Endothelial cell of umbilical vein (primary cell): Measurements from ENCODE around the gene VTI1A. TPM values are rescaled to one million over a fixed set of nuclear protein-coding genes. Genes with fewer than 3 reads are reported as not detected.

ENCODE experiments used
- BruUV-seq: library from RNA; stranded (reverse); fragments of 400-500 nt; replicated peaks from 2 replicates; lab custom pipeline; 2021; lab: Mats Ljungman, UMichigan
- CTCF ChIA-PET: fragments of 300-600, 350-600 bp; sonication (Branson Sonifier 250); formaldehyde crosslinking; loops from one replicate; lab custom pipeline; 2021; ENCODE audit warnings: antibody characterized with exemption, inconsistent platforms; lab: Charles Lee
- POLR2A ChIA-PET: fragments of 300-600, 350-600 bp; sonication (Branson Sonifier 250); formaldehyde crosslinking; loops from one replicate; lab custom pipeline; 2021; ENCODE audit warnings: antibody characterized with exemption, inconsistent platforms; lab: Charles Lee
- DNase-seq: peaks from one replicate; pipeline ENCODE4 v3.0.0-alpha.2; 2011; ENCODE audit warnings: low read depth, low spot score
- FAIRE-seq: peaks from 2 replicates; lab custom pipeline; 2011; peaks lifted over from hg19 to GRCh38; lab: Jason Lieb, UNC
- H2AFZ ChIP-seq: 2 replicates; pipeline ENCODE4 v1.6.0; 2012; ENCODE audit warnings: low read depth, low read length, control low read depth, inconsistent platforms
- H3K27ac ChIP-seq: 2 replicates; pipeline ENCODE4 v1.5.1; 2011; ENCODE audit warnings: low read depth, mild to moderate bottlenecking, control low read depth, low read length, moderate library complexity; ENCODE audit not compliant: insufficient read depth
- H3K27me3 ChIP-seq, 2 experiments: 2 replicates each; pipeline versions ENCODE4 v1.6.0 to v1.6.1; 2011; ENCODE audit warnings: low read length in 2 of 2, mixed read lengths in 1 of 2; ENCODE audit not compliant: control insufficient read depth in 2 of 2, insufficient read depth in 2 of 2
- H3K36me3 ChIP-seq, 2 experiments: 2 replicates in 1 of 2; 3 replicates in 1 of 2; pipeline ENCODE4 v1.5.1; 2011; ENCODE audit warnings: low read length in 2 of 2, mild to moderate bottlenecking in 1 of 2, moderate library complexity in 1 of 2; ENCODE audit not compliant: control insufficient read depth in 2 of 2, insufficient read depth in 2 of 2; ENCODE audit errors: extremely low read depth in 1 of 2
- H3K4me1 ChIP-seq: 3 replicates; pipeline ENCODE4 v1.5.1; 2011; ENCODE audit warnings: mild to moderate bottlenecking, low read length; ENCODE audit not compliant: control insufficient read depth, insufficient read depth; ENCODE audit errors: extremely low read depth
- H3K4me2 ChIP-seq: 2 replicates; pipeline ENCODE4 v1.6.1; 2011; ENCODE audit warnings: low read length, control low read depth, mixed read lengths; ENCODE audit not compliant: insufficient read depth
- H3K4me3 ChIP-seq, 3 experiments: fragments of 200-600 bp in 1 of 3; sonication (generic), shearing (Covaris generic) in 1 of 3; replicated peaks in 1 of 3; 2 replicates each; pipeline ENCODE4 v1.5.1; 2011 to 2016; ENCODE audit warnings: control low read depth in 3 of 3, low read length in 3 of 3, mild to moderate bottlenecking in 2 of 3, inconsistent platforms in 1 of 3, low read depth in 1 of 3, moderate library complexity in 1 of 3; ENCODE audit not compliant: insufficient read depth in 1 of 3
- H3K79me2 ChIP-seq: 2 replicates; pipeline ENCODE4 v1.6.0; 2012; ENCODE audit warnings: low read length, inconsistent platforms; ENCODE audit not compliant: control insufficient read depth, insufficient read depth
- H3K9ac ChIP-seq: replicated peaks from 2 replicates; pipeline ENCODE3; 2011; ENCODE audit warnings: low read length, control low read depth; ENCODE audit not compliant: insufficient read depth; ENCODE audit errors: extremely low read depth
- H3K9me1 ChIP-seq: replicated peaks from 3 replicates; pipeline ENCODE4 v1.6.0; 2011; ENCODE audit warnings: mild to moderate bottlenecking, low read length; ENCODE audit not compliant: control insufficient read depth, insufficient read depth; ENCODE audit errors: extremely low read depth
- H3K9me3 ChIP-seq: replicated peaks from 2 replicates; pipeline ENCODE4 v1.5.1; 2012; ENCODE audit warnings: low read length, inconsistent platforms; ENCODE audit not compliant: control insufficient read depth, insufficient read depth
- H4K20me1 ChIP-seq: replicated peaks from 2 replicates; pipeline ENCODE3; 2011; ENCODE audit warnings: mild to moderate bottlenecking, low read length; ENCODE audit not compliant: control insufficient read depth, insufficient read depth; ENCODE audit errors: extremely low read depth
- EZH2 ChIP-seq: IDR thresholded peaks from 2 replicates; pipeline ENCODE4 v1.6.1; 2012; ENCODE audit warnings: borderline replicate concordance, low read depth, mild to moderate bottlenecking, moderate library complexity, low read length, inconsistent platforms; ENCODE audit not compliant: severe bottlenecking
- FOS ChIP-seq: IDR thresholded peaks from 2 replicates; pipeline ENCODE4 v1.6.1; 2011; ENCODE audit warnings: mild to moderate bottlenecking, low read length, moderate library complexity, borderline replicate concordance; ENCODE audit not compliant: insufficient read depth
- JUN ChIP-seq: IDR thresholded peaks from 2 replicates; pipeline ENCODE4 v1.6.1; 2011; ENCODE audit warnings: borderline replicate concordance, low read depth; ENCODE audit not compliant: insufficient read length, insufficient read depth
- MYC ChIP-seq: IDR thresholded peaks from one replicate; pipeline ENCODE4 v1.6.1; 2011; ENCODE audit warnings: mild to moderate bottlenecking, low read depth, low read length
- POLR2A ChIP-seq: IDR thresholded peaks from 2 replicates; pipeline ENCODE4 v1.6.1; 2012; ENCODE audit warnings: low read depth, mild to moderate bottlenecking, control low read depth, low read length
- POLR2AphosphoS5 ChIP-seq: IDR thresholded peaks from 2 replicates; pipeline ENCODE4 v1.6.1; 2012; ENCODE audit warnings: low read depth, mild to moderate bottlenecking, control low read depth, low read length, moderate library complexity; ENCODE audit not compliant: insufficient read depth
- dilution Hi-C: fragments of 300-500 bp; cut with MboI; formaldehyde crosslinking; loops from one replicate; pipeline ENCODE4 v1.15.0; 2019; ENCODE audit warnings: low sequenced_read_pairs; ENCODE audit not compliant: extremely low pct_ligation_motif_present
- intact Hi-C: fragments of 100-400 bp; cut with micrococcal nuclease; formaldehyde crosslinking; loops from one replicate; pipeline ENCODE4 v1.10.0; 2022
- polyA plus RNA-seq, 4 experiments: library from polyadenylated mRNA; depleted of rRNA in 3 of 4; stranded (reverse) in 3 of 4; unstranded in 1 of 4; fragments of >200 nt; gene quantifications; 2 replicates each; pipeline versions ENCODE4 v1.2.1 to v1.2.3, GENCODE V29; 2011 to 2012; ENCODE audit warnings: missing spikeins in 1 of 4
- total RNA-seq: library from RNA; stranded (reverse); gene quantifications from 2 replicates; pipeline ENCODE4 v1.2.3, GENCODE V29; 2021
- TF ChIP-seq, protein P1 (sequence below): IDR thresholded peaks from 2 replicates; pipeline ENCODE4 v1.6.1; 2011; ENCODE audit not compliant: insufficient read depth, insufficient read length

The VTI1A gene
- total and polyA plus RNA-seq, 2 donors (not counting 3 experiments of a cell fraction or from before 2014, with no cell fraction given), result 10.8 to 35.6 TPM

DNA sequence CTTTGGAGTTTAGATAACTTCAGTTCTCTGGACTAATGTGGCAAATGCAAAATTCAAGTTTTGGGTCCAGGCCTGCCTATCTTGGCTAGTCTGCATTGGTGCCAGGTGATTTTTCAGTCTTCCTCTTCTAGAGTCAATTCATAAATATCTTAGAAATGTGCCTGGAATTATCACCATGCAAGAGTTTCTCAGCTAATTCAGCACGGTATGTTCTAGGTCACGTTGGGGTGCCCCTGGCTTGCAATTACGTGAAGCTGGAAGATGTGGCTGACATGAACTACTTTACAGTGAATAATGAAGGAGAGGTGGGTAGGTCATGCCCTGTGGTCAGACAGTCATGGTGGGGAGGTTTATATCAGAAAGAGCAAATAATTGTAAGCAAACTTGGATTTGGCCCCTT is 25.3 kb upstream of the VTI1A start:
- H3K36me3 ChIP-seq, result no peaks in the 10 kb centered on the region
- H4K20me1 ChIP-seq, result no peaks in the 10 kb centered on the region
- no peak overlapping the region for H3K9ac ChIP-seq
- H3K79me2 ChIP-seq, result no peaks in the 10 kb centered on the region
- ChIA-PET POLR2A (no interaction called here), CTCF (interaction anchor here (1.4 kb wide), 1 partner anchor 59 kb away, joined by 3 read pairs; no protein-coding TSS in a partner anchor)
- H3K9me1 ChIP-seq, result no peaks in the 10 kb centered on the region
- no peak for DNase-seq
- no peak for TF ChIP-seq MYC
- no peak for TF ChIP-seq FOS
- TF ChIP-seq POLR2AphosphoS5, result no peak
- no peak for TF ChIP-seq EZH2
- TF ChIP-seq, protein P1, sequence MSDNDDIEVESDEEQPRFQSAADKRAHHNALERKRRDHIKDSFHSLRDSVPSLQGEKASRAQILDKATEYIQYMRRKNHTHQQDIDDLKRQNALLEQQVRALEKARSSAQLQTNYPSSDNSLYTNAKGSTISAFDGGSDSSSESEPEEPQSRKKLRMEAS, result no peak
- no peaks in the 10 kb centered on the region for H3K4me1 ChIP-seq
- no peak overlapping the region for H3K27ac ChIP-seq
- H3K4me2 ChIP-seq, result no peak overlapping the region
- H3K9me3 ChIP-seq, result no peaks in the 10 kb centered on the region
- dilution Hi-C loops, result no loop called here
- H2AFZ ChIP-seq, result no peak overlapping the region
- no peak overlapping the region for H3K4me3 ChIP-seq
- intact Hi-C loops, result no loop called here
- no peaks in the 10 kb centered on the region for H3K27me3 ChIP-seq
- no TSS peak for BruUV-seq
- FAIRE-seq, result no peak

DNA sequence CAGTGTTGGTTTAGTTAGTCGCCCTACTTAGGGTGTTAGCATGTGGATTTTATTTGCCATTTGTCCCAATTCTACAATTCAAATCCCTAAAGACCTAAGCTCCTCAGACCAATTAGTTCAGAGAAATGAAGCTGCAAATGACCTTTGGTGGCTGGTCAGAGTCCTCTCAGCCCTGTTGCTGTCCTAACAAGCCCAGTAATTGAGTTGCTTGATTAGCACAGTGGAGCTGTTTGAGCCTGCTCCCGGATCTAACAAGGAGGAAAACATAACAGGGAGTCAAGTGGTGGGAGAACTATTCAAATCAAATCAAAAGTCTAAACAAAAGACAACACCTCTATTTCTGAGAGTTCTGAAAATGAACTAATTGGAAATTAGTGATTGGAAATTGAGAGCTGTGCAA is 22.4 kb upstream of the VTI1A start:
- Histone ChIP-seq H2AFZ (no peak overlapping the region), H3K4me3 (no peak overlapping the region), H3K4me1 (no peaks in the 10 kb centered on the region), H4K20me1 (no peaks in the 10 kb centered on the region), H3K79me2 (no peaks in the 10 kb centered on the region), H3K9me3 (no peaks in the 10 kb centered on the region), H3K9ac (no peak overlapping the region), H3K27me3 (no peaks in the 10 kb centered on the region), H3K4me2 (no peak overlapping the region), H3K36me3 (no peaks in the 10 kb centered on the region), H3K27ac (no peak overlapping the region), H3K9me1 (no peaks in the 10 kb centered on the region)
- CTCF ChIA-PET, result interaction anchor here (1.4 to 1.8 kb wide), 5 partner anchors 10 to 287 kb away, joined by 4 to 22 read pairs (median 6); no protein-coding TSS in a partner anchor
- no TSS peak for BruUV-seq
- FAIRE-seq (no peak), DNase-seq (no peak)
- intact Hi-C loops (no loop called here), dilution Hi-C loops (no loop called here)
- POLR2A ChIA-PET, result no interaction called here
- TF ChIP-seq JUN (no peak), POLR2AphosphoS5 (no peak), POLR2A (no peak), EZH2 (no peak), FOS (no peak)
- TF ChIP-seq, protein P1, result no peak
